ENCODE measurements around the gene PLGRKT. TPM values are rescaled to one million over a fixed set of nuclear protein-coding genes. Genes with fewer than 3 reads are reported as not detected.

The PLGRKT gene
- total RNA-seq, 2 experiments from 2014 or later: 10.4 to 26.1 TPM

DNA sequence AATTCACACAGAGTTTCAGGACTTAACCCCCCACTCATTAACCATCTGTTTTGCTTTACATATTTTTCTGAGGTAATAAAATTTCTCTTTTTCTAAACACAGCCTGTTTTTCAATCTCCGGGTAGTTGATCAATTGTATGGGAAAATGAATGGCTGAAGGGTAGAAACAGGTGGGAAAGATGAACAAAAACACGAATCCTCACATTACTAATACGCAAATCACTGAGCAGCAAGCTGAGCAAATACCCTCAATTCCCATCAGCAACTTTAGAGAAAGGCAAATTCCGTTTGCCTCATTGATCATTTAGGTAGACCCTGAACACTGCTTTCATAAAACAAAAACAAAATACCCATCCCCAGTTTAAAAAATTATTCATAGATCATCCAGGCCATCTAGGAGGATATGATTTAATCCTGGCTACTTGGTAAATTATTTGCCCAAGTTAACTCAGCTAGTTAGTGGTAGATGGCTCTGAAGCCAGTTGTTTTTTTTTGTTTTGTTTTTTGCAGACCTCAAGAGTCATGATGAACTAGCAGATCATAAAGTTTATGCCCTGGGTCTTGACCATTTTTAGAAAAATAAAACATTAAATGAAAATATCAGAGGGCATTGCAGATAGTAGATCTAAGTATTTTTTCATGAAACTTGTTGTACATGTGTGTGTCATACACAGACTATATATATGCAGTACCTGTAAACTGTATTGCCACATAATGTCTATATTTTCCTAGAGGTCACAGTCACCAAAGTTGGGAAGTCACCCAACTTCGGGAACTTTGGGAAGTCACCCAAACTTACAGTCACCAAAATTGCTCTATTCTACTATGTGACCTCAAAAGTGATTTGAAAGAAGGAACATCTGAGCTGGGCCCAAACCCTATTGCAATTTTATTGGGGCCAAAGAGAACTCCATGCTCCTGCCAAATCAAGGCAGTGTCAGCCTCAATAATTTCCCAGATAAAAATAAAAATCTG is 11.0 kb upstream of the PLGRKT start:
- ChIA-PET CTCF (ENCODE audit: unreplicated experiment) (no interaction called here), POLR2A (interaction anchor here (0.9 to 2.1 kb wide), 4 partner anchors 9 to 156 kb away, joined by 3 to 17 read pairs (median 3); no protein-coding TSS in a partner anchor)
- Histone ChIP-seq H3K36me3 (ENCODE audit: insufficient read depth, low read length) (no peaks in the 10 kb centered on the region), H3K27ac (ENCODE audit: low read depth, low read length, poor library complexity, severe bottlenecking) (no peak overlapping the region), H3K9me3 (ENCODE audit: low read length) (no peaks in the 10 kb centered on the region), H2AFZ (ENCODE audit: low read length) (no peak overlapping the region), H3K4me1 (ENCODE audit: insufficient read depth, low read length, poor library complexity, severe bottlenecking) (peaks cover 17% of the 10 kb centered on the region), H3K4me2 (ENCODE audit: low read length) (no peak overlapping the region), H4K20me1 (ENCODE audit: insufficient read depth, low read length) (no peaks in the 10 kb centered on the region), H3K9me2 (ENCODE audit: insufficient read depth, low read length) (no peaks in the 10 kb centered on the region), H3K79me2 (ENCODE audit: insufficient read depth, low read depth, low read length) (no peaks in the 10 kb centered on the region), H3K4me3 (ENCODE audit: low read depth, low read length, poor library complexity, severe bottlenecking) (no peak overlapping the region)
- TF ChIP-seq, protein P1, sequence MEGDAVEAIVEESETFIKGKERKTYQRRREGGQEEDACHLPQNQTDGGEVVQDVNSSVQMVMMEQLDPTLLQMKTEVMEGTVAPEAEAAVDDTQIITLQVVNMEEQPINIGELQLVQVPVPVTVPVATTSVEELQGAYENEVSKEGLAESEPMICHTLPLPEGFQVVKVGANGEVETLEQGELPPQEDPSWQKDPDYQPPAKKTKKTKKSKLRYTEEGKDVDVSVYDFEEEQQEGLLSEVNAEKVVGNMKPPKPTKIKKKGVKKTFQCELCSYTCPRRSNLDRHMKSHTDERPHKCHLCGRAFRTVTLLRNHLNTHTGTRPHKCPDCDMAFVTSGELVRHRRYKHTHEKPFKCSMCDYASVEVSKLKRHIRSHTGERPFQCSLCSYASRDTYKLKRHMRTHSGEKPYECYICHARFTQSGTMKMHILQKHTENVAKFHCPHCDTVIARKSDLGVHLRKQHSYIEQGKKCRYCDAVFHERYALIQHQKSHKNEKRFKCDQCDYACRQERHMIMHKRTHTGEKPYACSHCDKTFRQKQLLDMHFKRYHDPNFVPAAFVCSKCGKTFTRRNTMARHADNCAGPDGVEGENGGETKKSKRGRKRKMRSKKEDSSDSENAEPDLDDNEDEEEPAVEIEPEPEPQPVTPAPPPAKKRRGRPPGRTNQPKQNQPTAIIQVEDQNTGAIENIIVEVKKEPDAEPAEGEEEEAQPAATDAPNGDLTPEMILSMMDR (conservative IDR thresholded peaks at IDR 0.05; ENCODE audit: low read length): no peak
- no peak for TF ChIP-seq EZH2phosphoT487 (IDR thresholded peaks at IDR 0.05; ENCODE audit: borderline replicate concordance, low read depth, low read length)
- BruUV-seq (replicated peaks): no TSS peak
- intact Hi-C loops (cut with micrococcal nuclease; ENCODE audit: unreplicated experiment): no loop called here
- no peak for DNase-seq (ENCODE audit: low spot score)

DNA sequence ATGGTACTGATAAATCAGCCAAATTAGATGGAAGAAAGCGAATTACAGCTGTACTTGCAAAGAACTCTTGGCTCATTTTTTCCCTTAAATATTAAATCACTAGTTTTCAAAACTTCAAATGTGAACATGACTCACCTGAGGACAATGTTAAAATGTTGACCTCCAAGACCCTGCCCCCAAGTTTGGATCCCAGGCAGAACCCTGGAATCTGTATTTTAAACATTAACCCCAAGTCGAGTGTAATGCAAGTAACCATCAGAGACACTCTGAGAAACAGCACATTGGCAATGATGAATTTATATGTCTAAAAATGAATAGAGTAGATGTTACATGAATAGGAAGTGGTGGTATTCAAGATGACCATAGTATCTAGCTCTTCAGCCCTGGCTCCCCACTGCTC is 10.3 kb upstream of the PLGRKT start:
- no peak for DNase-seq (ENCODE audit: low spot score)
- no peaks in the 10 kb centered on the region for H3K9me3 ChIP-seq (ENCODE audit: low read length)
- no peak overlapping the region for H3K4me2 ChIP-seq (ENCODE audit: low read length)
- H3K36me3 ChIP-seq (ENCODE audit: insufficient read depth, low read length): no peaks in the 10 kb centered on the region
- peaks cover 17% of the 10 kb centered on the region for H3K4me1 ChIP-seq (ENCODE audit: insufficient read depth, low read length, poor library complexity, severe bottlenecking)
- no TSS peak for BruUV-seq (replicated peaks)
- intact Hi-C loops (cut with micrococcal nuclease; ENCODE audit: unreplicated experiment): no loop called here
- ChIA-PET POLR2A (no interaction called here), CTCF (ENCODE audit: unreplicated experiment) (no interaction called here)
- H4K20me1 ChIP-seq (ENCODE audit: insufficient read depth, low read length): no peaks in the 10 kb centered on the region
- TF ChIP-seq, protein P1 (conservative IDR thresholded peaks at IDR 0.05; ENCODE audit: low read length): no peak
- TF ChIP-seq EZH2phosphoT487 (IDR thresholded peaks at IDR 0.05; ENCODE audit: borderline replicate concordance, low read depth, low read length): no peak
- no peak overlapping the region for H3K4me3 ChIP-seq (ENCODE audit: low read depth, low read length, poor library complexity, severe bottlenecking)
- no peaks in the 10 kb centered on the region for H3K79me2 ChIP-seq (ENCODE audit: insufficient read depth, low read depth, low read length)
- H2AFZ ChIP-seq (ENCODE audit: low read length): no peak overlapping the region
- no peaks in the 10 kb centered on the region for H3K9me2 ChIP-seq (ENCODE audit: insufficient read depth, low read length)
- no peak overlapping the region for H3K27ac ChIP-seq (ENCODE audit: low read depth, low read length, poor library complexity, severe bottlenecking)

DNA sequence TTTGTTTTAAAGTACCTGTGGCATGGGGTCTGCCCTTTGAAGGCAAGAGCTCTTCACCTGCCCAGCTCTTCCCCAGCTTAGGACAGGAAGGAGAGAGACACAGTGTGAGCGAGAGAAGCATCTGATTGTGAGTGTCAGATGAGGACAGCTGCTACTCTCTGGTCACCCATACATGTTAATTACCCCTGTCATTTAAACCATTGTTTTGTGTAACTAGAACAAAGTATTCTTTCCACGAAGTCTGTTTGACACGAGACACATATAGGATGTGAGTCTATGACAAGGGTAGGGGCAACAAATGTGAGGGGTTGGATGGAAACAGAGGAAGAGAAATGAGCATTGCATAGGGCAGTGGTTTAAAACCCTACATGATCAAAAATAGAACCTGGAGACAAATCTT is 9.6 kb upstream of the PLGRKT start:
- POLR2A ChIA-PET: no interaction called here
- BruUV-seq (replicated peaks): no TSS peak
- H3K79me2 ChIP-seq (ENCODE audit: insufficient read depth, low read depth, low read length): no peaks in the 10 kb centered on the region

More for the DNA sequence above, 9.6 kb upstream of the PLGRKT start:
- CTCF ChIA-PET (ENCODE audit: unreplicated experiment): no interaction called here
- no peak overlapping the region for H3K4me3 ChIP-seq (ENCODE audit: low read depth, low read length, poor library complexity, severe bottlenecking)
- no peak overlapping the region for H2AFZ ChIP-seq (ENCODE audit: low read length)
- no peaks in the 10 kb centered on the region for H3K9me2 ChIP-seq (ENCODE audit: insufficient read depth, low read length)
- H3K27ac ChIP-seq (ENCODE audit: low read depth, low read length, poor library complexity, severe bottlenecking): no peak overlapping the region
- H3K4me2 ChIP-seq (ENCODE audit: low read length): no peak overlapping the region
- TF ChIP-seq EZH2phosphoT487 (IDR thresholded peaks at IDR 0.05; ENCODE audit: borderline replicate concordance, low read depth, low read length): no peak
- TF ChIP-seq, protein P1 (conservative IDR thresholded peaks at IDR 0.05; ENCODE audit: low read length): no peak
- no peak for DNase-seq (ENCODE audit: low spot score)
- no peaks in the 10 kb centered on the region for H4K20me1 ChIP-seq (ENCODE audit: insufficient read depth, low read length)
- H3K36me3 ChIP-seq (ENCODE audit: insufficient read depth, low read length): no peaks in the 10 kb centered on the region
- no peaks in the 10 kb centered on the region for H3K9me3 ChIP-seq (ENCODE audit: low read length)
- intact Hi-C loops (cut with micrococcal nuclease; ENCODE audit: unreplicated experiment): no loop called here
- H3K4me1 ChIP-seq (ENCODE audit: insufficient read depth, low read length, poor library complexity, severe bottlenecking): peaks cover 18% of the 10 kb centered on the region
